HEK293 (cell line): ENCODE results near the gene TXN.

Experiments
- CTCF ChIA-PET: fragments of 350-600 bp; formaldehyde crosslinking; extraction: SDS; loops from one replicate; lab custom pipeline; 2021; ENCODE audit warnings: antibody characterized with exemption; lab: Yijun Ruan, JAX
- POLR2A ChIA-PET: fragments of 300-600 bp; formaldehyde crosslinking; extraction: SDS; loops from one replicate; lab custom pipeline; 2020; ENCODE audit warnings: antibody characterized with exemption, inconsistent platforms; lab: Yijun Ruan, JAX
- H3K27ac ChIP-seq: fragments of 200-500 bp; sonication (Bioruptor generic); 2 replicates; pipeline ENCODE4 v1.5.1; 2014; ENCODE audit warnings: low read depth, low read length, control low read depth, inconsistent platforms; ENCODE audit errors: extremely low read depth
- H3K36me3 ChIP-seq, 2 experiments: fragments of 200-500 bp in 1 of 2; sonication (Bioruptor generic) in 1 of 2; 1 replicate in 1 of 2; 2 replicates in 1 of 2; pipeline ENCODE4 v1.5.1; 2014 to 2017; ENCODE audit warnings: inconsistent platforms in 2 of 2, low read length in 2 of 2; ENCODE audit not compliant: control insufficient read depth in 2 of 2, insufficient read depth in 1 of 2
- H3K4me1 ChIP-seq: fragments of 200-500 bp; sonication (Bioruptor generic); 2 replicates; pipeline ENCODE4 v1.5.1; 2014; ENCODE audit warnings: mild to moderate bottlenecking, low read length, inconsistent platforms; ENCODE audit not compliant: control insufficient read depth, insufficient read depth
- H3K4me3 ChIP-seq: 2 replicates; pipeline ENCODE4 v1.5.1; 2011; ENCODE audit warnings: low read depth, mild to moderate bottlenecking, control low read depth, low read length, moderate library complexity
- H3K9me3 ChIP-seq: fragments of 200-500 bp; sonication (Bioruptor generic); 2 replicates; pipeline ENCODE4 v1.5.1; 2014; ENCODE audit warnings: low read depth, low read length, inconsistent platforms; ENCODE audit not compliant: control insufficient read depth, insufficient read depth
- ATF2 ChIP-seq: fragments of 450-650 bp; formaldehyde crosslinking; IDR thresholded peaks from 2 replicates; pipeline ENCODE4 v1.5.1; 2016; ENCODE audit warnings: missing biosample characterization, missing genetic modification characterization, low read depth
- BCL11B ChIP-seq: fragments of 450-650 bp; formaldehyde crosslinking; IDR thresholded peaks from 2 replicates; pipeline ENCODE4 v1.5.1; 2016; ENCODE audit warnings: low read depth, missing biosample characterization, missing genetic modification characterization
- HOXC10 ChIP-seq: sonication (generic); formaldehyde crosslinking; IDR thresholded peaks from 2 replicates; pipeline ENCODE4 v1.8.1; 2023; ENCODE audit warnings: mild to moderate bottlenecking, missing genetic modification reagents
- OSR2 ChIP-seq: fragments of 450-650 bp; formaldehyde crosslinking; IDR thresholded peaks from 2 replicates; pipeline ENCODE4 v1.5.1; 2016; ENCODE audit warnings: missing biosample characterization, missing genetic modification characterization
- ZBTB21 ChIP-seq: fragments of 450-650 bp; formaldehyde crosslinking; IDR thresholded peaks from 2 replicates; pipeline ENCODE4 v1.5.1; 2017; ENCODE audit warnings: missing biosample characterization, missing genetic modification characterization
- ZNF175 ChIP-seq: fragments of 450-650 bp; formaldehyde crosslinking; IDR thresholded peaks from 2 replicates; pipeline ENCODE4 v1.5.1; 2016; ENCODE audit warnings: missing biosample characterization, missing genetic modification characterization
- ZNF202 ChIP-seq: fragments of 450-650 bp; formaldehyde crosslinking; IDR thresholded peaks from 2 replicates; pipeline ENCODE4 v1.5.1; 2016; ENCODE audit warnings: missing biosample characterization, missing genetic modification characterization, borderline replicate concordance
- ZNF280D ChIP-seq: fragments of 450-650 bp; formaldehyde crosslinking; IDR thresholded peaks from 2 replicates; pipeline ENCODE4 v1.5.1; 2016; ENCODE audit warnings: missing biosample characterization, missing genetic modification characterization
- ZNF629 ChIP-seq: fragments of 450-650 bp; formaldehyde crosslinking; IDR thresholded peaks from 2 replicates; pipeline ENCODE4 v1.5.1; 2017; ENCODE audit warnings: missing biosample characterization, missing genetic modification characterization
- ZNF76 ChIP-seq: fragments of 450-650 bp; formaldehyde crosslinking; IDR thresholded peaks from 2 replicates; pipeline ENCODE4; 2016; ENCODE audit warnings: low read depth, missing biosample characterization, missing genetic modification characterization, borderline replicate concordance
- ZNF776 ChIP-seq: fragments of 450-650 bp; formaldehyde crosslinking; IDR thresholded peaks from 2 replicates; pipeline ENCODE4 v1.5.0; 2017; ENCODE audit warnings: missing biosample characterization, missing genetic modification characterization, borderline replicate concordance
- ZSCAN4 ChIP-seq: fragments of 450-650 bp; formaldehyde crosslinking; IDR thresholded peaks from 2 replicates; pipeline ENCODE4 v1.5.1; 2017; ENCODE audit warnings: missing biosample characterization, missing genetic modification characterization

The TXN gene

GRCh38 chr9:110241858-110242321 is 14.4 kb downstream of the TXN start:
- ChIA-PET POLR2A (interaction anchor here (1.9 kb wide), 1 partner anchor 15 kb away, joined by 14 read pairs; the partner anchor contains the start of gene TXN), CTCF (interaction anchor here (1.6 kb wide), 1 partner anchor 382 kb away, joined by 4 read pairs; no protein-coding TSS in a partner anchor)
- no peaks in the 10 kb centered on the region for H3K4me1 ChIP-seq
- H3K4me3 ChIP-seq: no peak overlapping the region
- H3K9me3 ChIP-seq: no peaks in the 10 kb centered on the region
- no peak overlapping the region for H3K27ac ChIP-seq
- TF ChIP-seq OSR2 (no peak), ZNF175 (tag by site-specific recombination) (no peak), ZNF629 (tag by site-specific recombination) (peak; percentile 43; the same call in 1 of the 2 replicates), BCL11B (tag by site-specific recombination) (no peak), ZBTB21 (tag by site-specific recombination) (peak; percentile 40; the same call in 1 of the 2 replicates), ZSCAN4 (no peak), ATF2 (tag by site-specific recombination) (peak; percentile 42; the same call in 1 of the 2 replicates)
- H3K36me3 ChIP-seq: peaks cover 6 to 40% of the 10 kb centered on the region in 2 experiments

GRCh38 chr9:110241260-110241857 is 14.9 kb downstream of the TXN start:
- POLR2A ChIA-PET: interaction anchor here (0.6 to 1.9 kb wide), 2 partner anchors 11 to 15 kb away, joined by 3 to 14 read pairs; partner anchors contain the start of gene TXN

DNA sequence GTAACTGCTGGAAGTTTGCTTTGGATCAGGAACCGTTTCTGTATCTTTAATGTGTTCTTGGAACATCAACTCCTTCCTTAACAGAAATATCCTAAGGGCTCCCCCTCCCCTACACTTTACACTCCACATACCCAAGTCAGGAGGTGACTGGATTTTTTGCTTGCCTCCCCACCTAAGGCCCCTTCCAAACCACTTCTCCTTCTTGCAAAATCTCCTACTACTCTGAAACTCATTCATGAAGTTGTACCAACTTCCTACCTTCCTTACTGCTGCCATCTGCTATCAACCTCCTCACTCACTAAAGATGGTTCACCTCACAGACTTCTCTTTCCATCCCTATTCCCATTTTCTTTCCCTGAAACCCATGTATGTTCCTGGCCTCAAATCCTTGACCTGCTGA is 16.1 kb downstream of the TXN start:
- H3K36me3 ChIP-seq: peaks cover 6 to 26% of the 10 kb centered on the region in 2 experiments
- no peak overlapping the region for H3K4me3 ChIP-seq
- no peaks in the 10 kb centered on the region for H3K9me3 ChIP-seq
- H3K27ac ChIP-seq: no peak overlapping the region
- TF ChIP-seq ZNF76: no peak
- TF ChIP-seq ZNF280D (tag by site-specific recombination): no peak
- TF ChIP-seq ZNF776 (tag by site-specific recombination): no peak
- no peak for TF ChIP-seq ZNF202 (tag by site-specific recombination)
- ChIA-PET CTCF (no interaction called here), POLR2A (no interaction called here)
- H3K4me1 ChIP-seq: no peaks in the 10 kb centered on the region

More at GRCh38 chr9:110241260-110241857, 14.9 kb downstream of the TXN start:
- TF ChIP-seq HOXC10: no peak
- TF ChIP-seq OSR2: no peak
- H3K4me3 ChIP-seq: no peak overlapping the region
- no peaks in the 10 kb centered on the region for H3K4me1 ChIP-seq
- H3K27ac ChIP-seq: no peak overlapping the region
- H3K9me3 ChIP-seq: no peaks in the 10 kb centered on the region
- H3K36me3 ChIP-seq: peaks cover 6 to 35% of the 10 kb centered on the region in 2 experiments
- CTCF ChIA-PET: interaction anchor here (1.6 kb wide), 1 partner anchor 382 kb away, joined by 4 read pairs; no protein-coding TSS in a partner anchor
